Natural killer cell treated with Interleukin-12 subunit alpha and Interleukin-12 subunit beta and Interleukin-15 and Interleukin-18, amount 100 ng/mL, for 72 hours (primary cell): ENCODE measurements around the gene LANCL2. TPM values are rescaled to one million over a fixed set of nuclear protein-coding genes. Genes with fewer than 3 reads are reported as not detected.

Source experiments
- ATAC-seq, 2 donors: fragments of 150-1000 bp; cut with Tn5 transposase in 1 of 2; sonication (Bioruptor Pico), chemical (Tn5 transposase) in 1 of 2; 2 replicates each; pipeline ENCODE4 v1.10.0; 2021
- DNase-seq: peaks from one replicate; pipeline ENCODE4 v3.0.0; 2022; ENCODE audit warnings: low spot score
- H3K27ac Mint-ChIP-seq, 2 donors: 1 replicate in 1 of 2; 2 replicates in 1 of 2; pipeline ENCODE4 v1.8.0; 2022; ENCODE audit warnings: mixed read lengths in 2 of 2, mild to moderate bottlenecking in 1 of 2, moderate library complexity in 1 of 2
- H3K27me3 Mint-ChIP-seq, 2 donors: 1 replicate in 1 of 2; 2 replicates in 1 of 2; pipeline ENCODE4 v1.8.0; 2022; ENCODE audit warnings: mixed read lengths in 2 of 2
- H3K36me3 Mint-ChIP-seq: one replicate; pipeline ENCODE4 v1.8.0; 2022; ENCODE audit warnings: mixed read lengths
- H3K4me1 Mint-ChIP-seq, 2 donors: 1 replicate in 1 of 2; 2 replicates in 1 of 2; pipeline ENCODE4 v1.8.0; 2022; ENCODE audit warnings: low read depth in 2 of 2, mixed read lengths in 2 of 2, mild to moderate bottlenecking in 1 of 2
- H3K4me3 Mint-ChIP-seq: one replicate; pipeline ENCODE4 v1.8.0; 2022; ENCODE audit warnings: mixed read lengths
- H3K9me3 Mint-ChIP-seq: 2 replicates; pipeline ENCODE4 v1.8.0; 2022; ENCODE audit warnings: mixed read lengths
- total RNA-seq, 2 donors: library from RNA; stranded (reverse); gene quantifications; one replicate each; pipeline ENCODE4 v1.2.3, GENCODE V29; 2022

Gene LANCL2
- total RNA-seq, 2 donors from 2014 or later = 14.3 to 28.2 TPM

DNA sequence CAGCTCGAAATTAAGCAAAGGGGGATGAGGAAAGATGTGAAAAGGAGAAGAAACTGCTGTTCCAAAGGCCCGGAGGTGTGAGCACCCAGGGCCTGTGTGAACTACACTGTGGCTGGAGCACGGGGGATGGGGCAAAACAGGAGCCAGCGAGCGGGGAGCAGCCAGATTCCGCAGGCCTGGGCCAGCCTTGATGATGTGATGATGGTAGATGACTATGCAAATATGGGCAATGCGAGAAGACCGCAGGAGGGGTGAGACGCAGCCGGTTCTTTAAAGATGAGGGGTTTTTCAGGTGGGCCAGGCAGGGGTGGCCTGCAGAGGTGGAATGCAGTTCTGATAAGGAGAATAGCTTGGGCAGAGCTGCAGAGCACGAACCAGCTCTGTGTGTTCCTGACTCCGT, 61.5 kb downstream of the LANCL2 start:
- Mint-ChIP-seq H3K9me3 (no peaks in the 10 kb centered on the region), H3K36me3 (peaks cover 8% of the 10 kb centered on the region), H3K4me1 (peaks cover 5 to 19% of the 10 kb centered on the region in 2 donors), H3K4me3 (no peak overlapping the region), H3K27ac (no peak overlapping the region), H3K27me3 (no peaks in the 10 kb centered on the region)
- ATAC-seq (no peak), DNase-seq (no peak)

- Mint-ChIP-seq H3K27ac (peak overlapping the region in 1 of 2 donors; percentile 42), H3K27me3 (no peaks in the 10 kb centered on the region), H3K36me3 (peaks cover 8% of the 10 kb centered on the region), H3K4me1 (peaks cover 6 to 21% of the 10 kb centered on the region in 2 donors), H3K9me3 (no peaks in the 10 kb centered on the region), H3K4me3 (no peak overlapping the region)
- DNase-seq (no peak), ATAC-seq (no peak)
Measured at GRCh38 chr7:55427342-55427741, 62.2 kb downstream of the LANCL2 start.

GRCh38 chr7:55427800-55428199, 62.7 kb downstream of the LANCL2 start:
- H3K4me3 Mint-ChIP-seq = no peak overlapping the region

DNA sequence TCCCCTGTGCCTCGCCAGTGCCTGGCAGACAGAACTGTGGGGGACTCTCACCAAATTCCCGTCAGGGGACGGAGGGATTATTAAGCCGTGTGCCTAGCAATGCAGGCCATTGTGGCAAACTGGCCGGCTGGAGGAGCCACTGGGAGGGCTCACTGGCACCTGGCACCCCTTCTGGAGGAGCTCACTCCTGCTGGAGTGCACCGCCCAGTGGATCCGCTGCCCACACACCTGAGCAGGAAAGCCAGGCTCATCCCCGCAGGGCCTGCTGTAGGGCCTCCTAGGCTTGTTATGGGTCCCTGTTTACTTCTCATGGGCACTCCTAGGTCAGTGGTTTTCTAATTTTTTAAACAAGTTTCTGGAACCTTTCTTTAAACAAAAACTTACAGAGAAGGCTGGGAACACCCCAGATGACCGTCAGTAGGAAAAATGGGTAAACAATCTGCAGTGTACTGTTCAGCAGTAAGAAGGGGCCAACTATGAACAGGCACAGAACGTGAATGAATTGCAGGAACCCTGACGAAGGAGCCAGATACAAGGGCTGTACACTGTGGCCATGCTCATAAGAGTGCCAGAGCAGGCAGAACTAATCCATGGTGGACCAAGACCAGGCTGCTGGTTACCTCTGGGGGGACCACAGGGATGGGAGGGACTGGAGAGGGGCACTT, 64.8 kb downstream of the LANCL2 start:
- no peak for DNase-seq
- ATAC-seq = no peak
- peaks cover 8% of the 10 kb centered on the region for H3K36me3 Mint-ChIP-seq
- no peaks in the 10 kb centered on the region for H3K27me3 Mint-ChIP-seq
- H3K4me1 Mint-ChIP-seq = peaks cover 14 to 34% of the 10 kb centered on the region in 2 donors
- H3K9me3 Mint-ChIP-seq = no peaks in the 10 kb centered on the region
- H3K4me3 Mint-ChIP-seq = no peak overlapping the region
- peak overlapping the region in 1 of 2 donors; percentile 15 for H3K27ac Mint-ChIP-seq

More at GRCh38 chr7:55427800-55428199, 62.7 kb downstream of the LANCL2 start:
- Mint-ChIP-seq H3K9me3 (no peaks in the 10 kb centered on the region), H3K27ac (peak overlapping the region in 1 of 2 donors; percentile 42), H3K4me1 (peaks cover 11 to 25% of the 10 kb centered on the region in 2 donors), H3K27me3 (no peaks in the 10 kb centered on the region), H3K36me3 (peaks cover 8% of the 10 kb centered on the region)
- DNase-seq (no peak), ATAC-seq (no peak)

DNA sequence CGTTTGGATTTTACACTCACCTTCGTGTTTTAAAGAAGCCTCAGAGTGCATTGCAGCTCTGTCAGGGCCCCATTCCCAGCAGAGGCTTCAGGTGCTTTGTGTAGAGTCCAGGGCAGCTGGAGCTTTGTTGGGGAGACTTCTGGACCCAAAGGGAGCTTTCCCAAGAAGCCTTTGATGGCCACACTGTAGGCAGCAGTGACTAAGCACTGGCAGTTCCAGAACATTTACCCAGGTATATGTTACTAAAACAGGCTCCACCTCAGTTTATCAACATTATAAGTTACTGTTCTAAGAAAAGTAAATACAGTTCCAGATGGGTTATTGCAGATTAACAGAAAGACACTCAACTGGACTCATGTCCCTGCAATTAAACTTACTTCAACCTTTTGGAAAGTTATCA, 66.8 kb downstream of the LANCL2 start:
- H3K4me3 Mint-ChIP-seq = no peak overlapping the region
- H3K4me1 Mint-ChIP-seq = peaks cover 14 to 21% of the 10 kb centered on the region in 2 donors
- H3K9me3 Mint-ChIP-seq = no peaks in the 10 kb centered on the region
- H3K36me3 Mint-ChIP-seq = no peaks in the 10 kb centered on the region
- peak overlapping the region; percentile 50 to 69 for H3K27ac Mint-ChIP-seq
- no peaks in the 10 kb centered on the region for H3K27me3 Mint-ChIP-seq
- no peak for DNase-seq
- ATAC-seq = no peak

GRCh38 chr7:55432506-55432905, 67.4 kb downstream of the LANCL2 start:
- Mint-ChIP-seq H3K27ac (peak overlapping the region; percentile 50 to 69), H3K9me3 (no peaks in the 10 kb centered on the region), H3K27me3 (no peaks in the 10 kb centered on the region), H3K4me3 (peak overlapping the region; percentile 61), H3K36me3 (no peaks in the 10 kb centered on the region), H3K4me1 (peaks cover 11 to 15% of the 10 kb centered on the region in 2 donors)
- peak; percentile 40 to 76 for ATAC-seq
- no peak for DNase-seq

DNA sequence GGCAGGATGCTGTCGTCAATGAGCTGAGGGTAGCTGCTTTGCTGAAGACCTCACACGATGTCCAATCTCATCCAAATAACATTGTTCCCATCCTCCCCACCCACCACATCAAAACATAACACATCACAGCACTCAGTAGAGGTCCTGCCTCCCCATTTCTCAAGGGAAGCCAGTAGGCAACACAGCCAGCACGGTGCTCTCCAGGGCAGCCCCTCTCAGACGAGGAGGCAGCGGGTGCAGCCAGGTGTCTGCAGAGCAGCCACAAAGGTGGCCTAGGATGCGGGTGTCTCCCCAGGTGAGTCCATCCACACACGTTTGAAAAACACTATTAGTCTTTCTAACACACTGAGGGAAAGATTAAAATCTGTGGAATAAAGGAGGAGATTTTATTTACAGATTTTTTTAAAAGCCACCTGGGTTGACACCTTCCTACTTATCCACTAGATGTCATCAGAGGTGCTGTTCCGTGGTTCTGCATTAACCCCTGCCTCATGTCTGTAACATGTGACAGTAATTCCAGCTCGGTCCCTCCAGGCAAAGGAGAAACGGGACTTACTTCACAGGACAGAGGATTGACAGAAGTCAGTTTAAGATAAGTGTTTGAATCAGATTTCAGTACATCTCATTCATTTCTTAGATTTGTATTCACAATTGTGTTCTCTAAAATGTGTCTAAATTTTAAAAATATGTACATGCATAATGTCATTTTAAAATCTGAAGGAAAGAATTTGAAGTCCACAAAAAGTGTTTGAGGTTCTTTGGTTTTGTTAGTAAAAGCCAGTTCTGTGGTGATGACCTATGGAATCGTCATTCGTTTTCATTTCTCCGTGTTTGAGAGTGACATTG, 68.0 kb downstream of the LANCL2 start:
- no peaks in the 10 kb centered on the region for H3K27me3 Mint-ChIP-seq
- H3K4me1 Mint-ChIP-seq = peaks cover 12 to 15% of the 10 kb centered on the region in 2 donors
- peak in 1 of 2 donors; percentile 19 for ATAC-seq
- no peaks in the 10 kb centered on the region for H3K9me3 Mint-ChIP-seq
- H3K36me3 Mint-ChIP-seq = no peaks in the 10 kb centered on the region
- no peak for DNase-seq
- peak overlapping the region; percentile 50 to 69 for H3K27ac Mint-ChIP-seq
- peak overlapping the region; percentile 61 for H3K4me3 Mint-ChIP-seq

GRCh38 chr7:55435466-55435865, 70.3 kb downstream of the LANCL2 start:
- H3K4me1 Mint-ChIP-seq = peaks cover 15 to 22% of the 10 kb centered on the region in 2 donors
- H3K4me3 Mint-ChIP-seq = no peak overlapping the region

GRCh38 chr7:55436457-55436856, 71.3 kb downstream of the LANCL2 start:
- Mint-ChIP-seq H3K27me3 (no peaks in the 10 kb centered on the region), H3K9me3 (no peaks in the 10 kb centered on the region)

More at GRCh38 chr7:55435466-55435865, 70.3 kb downstream of the LANCL2 start:
- no peaks in the 10 kb centered on the region for H3K27me3 Mint-ChIP-seq
- DNase-seq = no peak
- no peaks in the 10 kb centered on the region for H3K36me3 Mint-ChIP-seq
- H3K9me3 Mint-ChIP-seq = no peaks in the 10 kb centered on the region
- no peak overlapping the region for H3K27ac Mint-ChIP-seq
- peak in 1 of 2 donors; percentile 8 for ATAC-seq

GRCh38 chr7:55437375-55437774, 72.2 kb downstream of the LANCL2 start:
- no peak overlapping the region for H3K4me3 Mint-ChIP-seq
- H3K9me3 Mint-ChIP-seq = no peaks in the 10 kb centered on the region
- H3K27ac Mint-ChIP-seq = peak overlapping the region in 1 of 2 donors; percentile 6
- ATAC-seq (no peak), DNase-seq (no peak)
- no peaks in the 10 kb centered on the region for H3K27me3 Mint-ChIP-seq
- H3K36me3 Mint-ChIP-seq = no peaks in the 10 kb centered on the region
- peaks cover 13 to 20% of the 10 kb centered on the region in 2 donors for H3K4me1 Mint-ChIP-seq

More at GRCh38 chr7:55436457-55436856, 71.3 kb downstream of the LANCL2 start:
- H3K27ac Mint-ChIP-seq = peak overlapping the region in 1 of 2 donors; percentile 39
- ATAC-seq (no peak), DNase-seq (no peak)
- no peak overlapping the region for H3K4me3 Mint-ChIP-seq
- no peaks in the 10 kb centered on the region for H3K36me3 Mint-ChIP-seq
- H3K4me1 Mint-ChIP-seq = peaks cover 15 to 22% of the 10 kb centered on the region in 2 donors

DNA sequence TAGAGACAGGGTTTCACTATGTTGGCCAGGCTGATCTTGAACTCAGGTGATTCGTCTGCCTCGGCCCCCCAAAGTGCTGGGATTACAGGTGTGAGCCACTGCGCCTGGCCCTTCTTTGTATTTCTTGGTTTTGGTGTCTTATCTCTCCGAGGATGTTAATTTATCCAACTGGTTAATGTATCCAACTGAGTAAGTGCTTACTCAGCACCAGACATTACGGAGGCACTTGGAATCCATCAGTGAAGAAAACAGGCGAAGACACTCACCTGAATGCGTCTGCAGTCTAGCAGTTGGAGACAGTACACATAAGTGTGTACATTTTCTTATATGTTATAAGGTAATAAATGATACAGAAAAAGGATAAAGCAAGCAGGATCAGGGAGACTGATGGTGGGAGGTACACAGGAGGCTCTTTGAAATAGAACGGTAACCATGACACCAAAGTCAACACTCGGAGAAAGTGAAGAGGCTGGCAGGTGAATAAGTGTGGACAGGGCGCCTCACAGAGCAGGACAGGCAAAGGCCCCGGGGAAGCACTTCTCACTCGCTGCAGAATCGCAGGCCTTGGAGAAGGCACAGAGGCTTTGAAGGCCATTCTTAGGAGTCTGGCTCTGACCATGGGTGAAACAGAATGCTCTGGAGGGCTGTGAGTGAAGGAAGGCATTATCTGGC, 73.1 kb downstream of the LANCL2 start:
- no peak overlapping the region for H3K4me3 Mint-ChIP-seq
- H3K9me3 Mint-ChIP-seq = no peaks in the 10 kb centered on the region
- ATAC-seq (no peak), DNase-seq (no peak)
- H3K36me3 Mint-ChIP-seq = no peaks in the 10 kb centered on the region
- H3K27me3 Mint-ChIP-seq = no peaks in the 10 kb centered on the region
- H3K27ac Mint-ChIP-seq = peak overlapping the region in 1 of 2 donors; percentile 30
- peaks cover 5 to 12% of the 10 kb centered on the region in 2 donors for H3K4me1 Mint-ChIP-seq

DNA sequence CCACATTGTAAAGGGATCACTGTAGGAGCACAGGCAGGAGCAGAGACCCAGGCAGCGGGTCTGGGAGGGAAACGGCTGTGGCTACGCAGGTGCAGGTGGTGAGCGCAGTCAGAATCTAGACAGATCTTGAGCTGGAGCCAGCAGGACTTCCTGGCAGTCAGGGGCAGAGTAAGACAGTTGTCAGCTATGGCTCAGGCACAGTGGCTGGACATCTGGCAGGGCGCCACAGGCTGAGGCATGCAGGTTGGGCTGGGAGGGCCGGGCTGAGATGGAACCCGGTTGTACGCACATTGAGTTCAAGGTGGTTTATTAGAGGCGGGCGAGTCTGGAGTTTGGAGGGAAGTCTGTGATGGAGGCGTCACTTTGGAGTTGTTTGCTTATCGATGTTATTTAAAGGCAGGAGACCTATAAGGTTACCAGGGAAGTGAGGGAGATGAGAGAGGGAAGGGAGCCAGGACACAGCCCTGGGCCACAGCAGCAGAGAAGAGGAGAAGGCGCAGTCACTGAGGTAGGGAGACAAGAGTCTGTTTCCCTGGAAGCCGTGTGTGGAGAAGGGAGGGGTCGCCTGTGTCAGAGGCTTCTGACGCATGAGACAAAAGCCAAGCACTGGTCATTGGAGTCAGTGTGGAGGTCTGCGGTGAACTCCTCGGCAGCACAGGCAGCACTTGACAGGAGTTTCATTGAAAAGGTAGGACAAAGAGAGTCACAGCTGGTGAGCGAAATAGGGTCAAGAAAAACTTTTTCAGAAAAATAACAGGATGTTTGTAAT, 73.8 kb downstream of the LANCL2 start:
- H3K36me3 Mint-ChIP-seq = no peaks in the 10 kb centered on the region
- DNase-seq = no peak
- no peaks in the 10 kb centered on the region for H3K27me3 Mint-ChIP-seq
- no peak overlapping the region for H3K4me3 Mint-ChIP-seq
- no peaks in the 10 kb centered on the region for H3K9me3 Mint-ChIP-seq
- peak overlapping the region in 1 of 2 donors; percentile 30 for H3K27ac Mint-ChIP-seq
- ATAC-seq = no peak
- peaks cover 0 to 12% of the 10 kb centered on the region in 2 donors for H3K4me1 Mint-ChIP-seq

- DNase-seq (no peak), ATAC-seq (peak in 1 of 2 donors; percentile 6)
- Mint-ChIP-seq H3K4me3 (no peak overlapping the region), H3K9me3 (no peaks in the 10 kb centered on the region), H3K27me3 (no peaks in the 10 kb centered on the region), H3K27ac (peak overlapping the region in 1 of 2 donors; percentile 30), H3K4me1 (peaks cover 0 to 12% of the 10 kb centered on the region in 2 donors), H3K36me3 (no peaks in the 10 kb centered on the region)
Measured at GRCh38 chr7:55439627-55440026, 74.5 kb downstream of the LANCL2 start.
